HG02973 (cell line): Measurements from ENCODE around the gene FLYWCH1.
"Not testable (repeated sequence)": the region's sequence is repeated elsewhere in the genome, so short reads cannot be mapped to it uniquely, and the experiment has no call there.

Experiments
- ATAC-seq: cut with Tn5 transposase; IDR thresholded peaks from one replicate; pipeline ENCODE4 v1.9.1; 2021; ENCODE audit warnings: moderate library complexity; ENCODE audit not compliant: unreplicated experiment

FLYWCH1 gene

GRCh38 chr16:2925951-2926649, 14.4 kb downstream of the FLYWCH1 start:
- ATAC-seq: no peak

DNA sequence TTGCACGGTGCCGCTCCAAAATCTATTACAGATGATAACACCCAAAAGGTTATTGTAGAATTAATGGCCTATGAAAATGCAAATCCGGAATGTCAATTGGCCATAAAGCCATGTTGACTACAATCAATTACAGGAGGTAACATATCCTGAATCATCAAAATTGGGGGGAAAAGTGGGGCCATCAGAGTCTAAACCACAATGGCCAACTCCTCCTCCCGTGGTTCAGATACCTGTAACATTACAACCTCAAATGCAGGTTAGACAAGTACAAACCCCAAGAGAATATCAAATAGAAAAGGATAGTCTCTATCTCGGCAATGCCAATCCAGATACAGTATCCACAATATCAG, 14.9 kb downstream of the FLYWCH1 start:
- ATAC-seq: no peak

GRCh38 chr16:2927010-2927646, 15.4 kb downstream of the FLYWCH1 start:
- no peak for ATAC-seq

GRCh38 chr16:2928151-2928550, 16.4 kb downstream of the FLYWCH1 start:
- ATAC-seq: not testable (repeated sequence)

DNA sequence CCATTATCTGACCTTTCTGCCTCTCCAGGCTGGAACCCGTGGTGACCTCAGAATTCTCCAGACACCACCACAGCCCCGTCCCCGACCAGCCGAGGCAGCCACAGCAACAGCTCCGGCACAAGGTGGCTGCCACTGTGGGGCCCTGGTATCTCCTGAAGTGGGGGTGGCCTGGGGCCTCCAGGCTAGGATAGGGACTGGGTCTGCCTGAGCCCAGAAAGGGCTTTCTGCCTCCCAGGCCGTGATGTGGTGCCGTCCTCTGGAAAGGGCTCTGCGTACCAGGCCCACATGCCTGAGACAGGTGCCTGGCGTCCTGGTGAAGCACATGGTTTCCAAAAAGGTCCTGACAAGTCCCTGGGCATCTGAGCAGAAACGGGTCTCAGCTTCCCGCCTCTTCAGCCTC, 17.1 kb downstream of the FLYWCH1 start:
- no peak for ATAC-seq

- ATAC-seq: no peak
Measured at GRCh38 chr16:2929693-2930092, 18.0 kb downstream of the FLYWCH1 start.

- no peak for ATAC-seq
Measured at GRCh38 chr16:2930236-2930635, 18.5 kb downstream of the FLYWCH1 start.

DNA sequence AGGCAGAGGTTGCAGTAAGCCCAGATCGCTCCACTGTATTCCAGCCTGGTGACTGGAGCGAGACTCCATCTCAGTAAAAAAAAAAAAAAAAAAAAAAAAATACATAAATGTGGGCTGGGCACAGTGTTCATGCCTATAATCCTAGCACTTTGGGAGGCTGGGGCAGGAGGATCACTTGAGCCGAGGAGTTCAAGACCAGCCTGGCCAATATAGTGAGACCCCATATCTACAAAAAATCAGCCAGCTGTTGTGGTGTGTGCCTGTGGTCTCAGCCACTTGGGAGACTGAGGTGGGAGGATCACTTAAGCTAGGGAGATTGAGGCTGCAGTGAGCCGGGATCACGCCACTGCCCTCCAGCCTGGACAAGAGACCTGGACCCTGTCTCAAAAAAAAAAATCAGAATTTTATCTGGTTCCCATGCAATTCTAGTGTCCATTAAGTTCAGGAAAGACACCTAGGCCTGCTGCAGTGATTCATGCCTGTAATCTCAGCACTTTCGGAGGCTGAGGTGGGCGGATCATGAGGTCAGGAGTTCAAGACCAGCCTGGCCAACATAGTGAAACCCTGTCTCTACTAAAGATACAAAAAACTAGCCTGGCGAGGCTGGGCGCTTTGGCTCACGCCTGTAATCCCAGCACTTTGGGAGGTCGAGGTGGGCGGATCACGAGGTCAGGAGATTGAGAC, 19.6 kb downstream of the FLYWCH1 start:
- not testable (repeated sequence) for ATAC-seq

DNA sequence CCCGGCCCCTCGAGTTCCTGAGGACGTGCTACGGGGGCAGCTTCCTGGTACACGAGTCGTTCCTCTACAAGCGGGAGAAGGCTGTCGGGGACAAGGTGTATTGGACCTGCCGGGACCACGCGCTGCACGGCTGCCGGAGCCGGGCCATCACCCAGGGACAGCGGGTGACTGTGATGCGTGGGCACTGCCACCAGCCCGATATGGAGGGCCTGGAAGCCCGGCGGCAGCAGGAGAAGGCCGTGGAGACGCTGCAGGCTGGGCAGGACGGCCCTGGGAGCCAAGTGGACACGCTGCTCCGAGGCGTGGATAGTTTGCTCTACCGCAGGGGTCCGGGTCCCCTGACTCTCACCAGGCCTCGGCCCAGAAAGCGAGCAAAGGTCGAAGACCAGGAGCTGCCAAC, 21.4 kb downstream of the FLYWCH1 start:
- ATAC-seq: no peak

- ATAC-seq: no peak
Measured at GRCh38 chr16:2933701-2934100, 22.0 kb downstream of the FLYWCH1 start.

DNA sequence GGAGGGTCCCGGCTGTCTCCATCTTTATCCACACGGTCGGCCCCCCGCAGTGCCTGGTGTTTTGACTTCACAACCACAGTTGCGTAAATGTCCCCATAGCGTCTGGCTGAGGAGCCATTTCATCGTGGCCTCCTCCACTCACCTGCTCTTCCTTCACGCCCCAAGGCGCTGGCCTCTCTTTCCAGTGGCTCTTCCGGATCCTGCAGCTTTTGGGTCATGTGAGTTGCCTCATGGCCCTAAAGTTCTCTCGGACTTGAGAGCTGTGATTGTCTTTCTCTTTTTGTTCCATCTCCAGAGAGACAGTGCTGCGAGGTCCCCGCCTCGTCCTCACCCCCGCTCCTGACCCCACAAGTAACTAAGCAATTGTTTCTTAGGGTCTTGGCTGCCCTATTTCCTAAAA, 22.7 kb downstream of the FLYWCH1 start:
- no peak for ATAC-seq

DNA sequence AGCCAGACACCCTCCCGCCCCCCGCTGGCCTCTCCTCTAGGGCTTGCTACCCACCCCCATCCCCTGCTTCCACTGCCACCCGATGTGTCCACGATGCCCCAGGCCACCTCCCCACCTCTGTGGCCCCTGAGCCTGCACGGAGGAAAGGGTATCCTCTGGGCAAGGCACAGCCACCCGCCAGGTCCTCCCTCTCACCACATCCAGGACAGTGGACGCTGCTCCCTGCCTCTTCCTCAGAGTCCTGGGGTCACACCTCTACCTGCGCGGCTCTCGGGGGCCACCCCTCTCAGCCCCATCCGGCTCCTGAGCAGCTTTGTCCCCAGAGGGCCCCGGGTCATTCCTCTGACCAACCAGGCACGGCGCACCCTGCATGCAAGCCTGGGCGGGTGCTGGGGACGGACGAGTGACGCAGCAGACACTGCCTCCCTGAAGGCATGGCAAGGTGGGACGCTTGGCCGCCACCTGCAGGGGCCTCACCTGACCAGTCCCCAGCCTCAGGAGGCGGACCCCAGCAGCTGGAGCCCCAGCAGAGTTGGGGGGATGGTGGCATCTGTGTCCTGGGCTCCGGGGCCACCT, 24.8 kb downstream of the FLYWCH1 start:
- ATAC-seq: no peak

- ATAC-seq: no peak
Measured at GRCh38 chr16:2937170-2937569, 25.4 kb downstream of the FLYWCH1 start.

- ATAC-seq: no peak
Measured at GRCh38 chr16:2938206-2938605, 26.5 kb downstream of the FLYWCH1 start.

- no peak for ATAC-seq
Measured at GRCh38 chr16:2939968-2940367, 28.2 kb downstream of the FLYWCH1 start.

- no peak for ATAC-seq
Measured at GRCh38 chr16:2942045-2942444, 30.3 kb downstream of the FLYWCH1 start.

DNA sequence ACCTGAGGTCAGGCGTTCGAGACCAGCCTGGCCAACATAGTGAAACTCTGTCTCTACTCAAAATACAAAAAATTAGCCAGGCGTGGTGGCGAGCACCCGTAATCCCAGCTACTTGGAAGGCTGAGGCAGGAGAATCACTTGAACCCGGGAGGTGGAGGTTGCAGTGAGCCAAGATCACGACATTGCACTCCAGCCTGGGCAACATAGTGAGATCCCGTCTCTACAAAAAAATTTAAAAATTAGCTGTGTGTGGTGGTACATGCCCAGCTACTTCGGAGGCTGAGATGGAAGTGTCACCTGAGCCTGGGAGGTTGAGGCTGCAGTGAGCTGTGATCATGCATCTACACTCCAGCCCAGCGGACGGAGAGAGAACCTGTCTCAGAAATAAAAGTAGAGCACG, 32.0 kb downstream of the FLYWCH1 start:
- not testable (repeated sequence) for ATAC-seq

GRCh38 chr16:2946649-2947048, 34.9 kb downstream of the FLYWCH1 start:
- no peak for ATAC-seq

DNA sequence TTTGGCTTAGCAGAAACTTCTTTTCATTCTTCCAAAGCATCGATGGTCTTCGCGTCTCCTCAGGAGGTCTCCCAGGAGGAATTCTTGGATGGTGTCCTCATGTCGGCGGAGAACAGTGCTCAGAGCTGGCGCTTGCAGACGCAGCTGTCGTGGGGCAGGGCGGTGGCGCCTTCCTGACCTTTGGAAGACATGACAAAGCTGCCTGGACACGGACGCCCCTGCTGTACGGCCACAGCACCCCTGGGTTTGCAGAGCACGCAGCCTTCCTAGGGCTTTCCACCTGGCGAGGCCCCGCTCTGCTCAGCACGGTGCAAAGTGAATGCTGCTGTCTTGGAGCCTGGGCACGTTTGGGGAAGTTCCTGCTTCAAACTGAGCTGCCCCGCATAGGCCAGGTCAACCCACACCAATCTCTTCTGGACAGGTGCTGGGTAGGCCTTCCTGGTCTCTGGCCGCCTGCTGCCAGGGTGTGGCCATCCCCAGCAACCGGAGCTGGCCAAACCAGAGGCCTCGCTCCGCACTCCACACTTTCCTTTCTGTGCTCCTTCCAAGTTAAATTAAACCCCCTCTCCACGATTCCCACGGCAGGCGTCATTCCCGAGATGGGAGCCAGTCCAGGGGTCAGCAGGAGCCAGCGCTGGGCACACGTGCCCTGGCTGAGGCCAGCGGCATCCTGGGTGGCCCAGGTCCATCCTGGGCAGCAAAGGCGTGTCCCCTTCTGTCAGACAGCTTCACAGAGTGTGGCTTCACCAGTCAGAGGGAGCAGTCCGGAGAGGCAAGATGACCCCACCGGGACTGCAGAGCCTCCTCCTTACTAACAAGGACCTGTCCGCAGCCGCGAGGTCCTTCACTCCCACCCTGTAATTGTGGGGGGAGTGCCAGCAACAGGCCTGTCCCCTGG, 37.3 kb downstream of the FLYWCH1 start:
- no peak for ATAC-seq

DNA sequence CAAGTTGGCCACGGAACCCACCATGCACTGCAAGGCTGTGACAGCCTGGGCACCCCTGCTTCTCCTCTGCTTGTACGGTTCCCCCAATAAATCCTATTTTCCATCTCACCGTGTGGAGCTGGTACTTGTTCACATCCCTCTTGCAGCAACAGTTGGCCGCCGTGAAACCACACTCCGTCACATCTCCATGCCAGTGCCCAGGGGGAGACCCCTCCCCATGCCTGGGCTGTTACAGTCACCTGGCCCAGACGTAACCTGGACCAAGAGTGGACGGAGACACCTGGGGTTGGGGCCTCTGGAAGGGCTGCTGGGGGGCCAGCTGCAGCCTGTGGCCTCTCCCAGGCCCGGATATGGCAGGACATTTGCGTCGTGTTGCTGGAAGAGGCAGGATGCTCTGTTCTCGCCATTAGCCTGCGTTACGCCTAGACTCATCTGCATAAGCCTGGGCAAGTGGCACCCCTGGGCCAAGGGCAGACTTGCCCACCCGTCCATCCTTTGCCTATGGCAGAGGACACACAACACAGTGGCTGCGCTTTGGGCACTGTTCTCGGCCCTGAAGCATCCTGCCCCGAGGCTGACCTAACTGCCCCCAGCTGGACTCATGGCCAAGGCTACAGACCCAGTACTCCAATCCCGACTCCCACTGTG, 38.1 kb downstream of the FLYWCH1 start:
- no peak for ATAC-seq
